Measurements from ENCODE around the gene C19orf67. TPM values are rescaled to one million over a fixed set of nuclear protein-coding genes. Genes with fewer than 3 reads are reported as not detected.

C19orf67 gene
- total RNA-seq, 1 donor from 2014 or later, result not detected

Other genes starting within 250 kb of the C19orf67 start
- gene NANOS3, start 208.6 kb downstream of the C19orf67 start, total RNA-seq, result not detected
- gene BRME1, start 179.7 kb downstream of the C19orf67 start, total RNA-seq, result 3.3 TPM
- 57.2 TPM for gene CC2D1A, start 179.6 kb downstream of the C19orf67 start, total RNA-seq
- gene PODNL1, start 147.4 kb downstream of the C19orf67 start, total RNA-seq, result 7.9 TPM
- gene DCAF15, start 133.3 kb downstream of the C19orf67 start, total RNA-seq, result 30.0 TPM
- gene RFX1, start 79.5 kb downstream of the C19orf67 start, total RNA-seq, result 16.4 TPM
- not detected for gene RLN3, start 57.6 kb downstream of the C19orf67 start, total RNA-seq
- gene IL27RA, start 54.0 kb downstream of the C19orf67 start, total RNA-seq, result 5.1 TPM
- gene PALM3, start 23.7 kb downstream of the C19orf67 start, total RNA-seq, result 24.1 TPM
- gene MISP3, start 13.0 kb downstream of the C19orf67 start, total RNA-seq, result 4.3 TPM
- 24.3 TPM for gene SAMD1, start 5.0 kb upstream of the C19orf67 start, total RNA-seq
- gene PRKACA, start 32.0 kb upstream of the C19orf67 start, total RNA-seq, result 89.3 TPM
- 1.5 TPM for gene ASF1B, start 50.8 kb upstream of the C19orf67 start, total RNA-seq
- 27.9 TPM for gene ADGRL1, start 120.4 kb upstream of the C19orf67 start, total RNA-seq

All from ureter (tissue), 1 donor.